BE2C (cell line): ENCODE measurements around the gene LPCAT3.

Source experiments
- DNase-seq: peaks from one replicate; pipeline ENCODE4 v3.0.0-alpha.2; 2020
- H3K27me3 ChIP-seq: fragments of 250-450 bp; sonication (Bioruptor Pico); 2 replicates; pipeline ENCODE4 v1.5.1; 2020; ENCODE audit warnings: mild to moderate bottlenecking
- H3K36me3 ChIP-seq: fragments of 250-450 bp; sonication (Bioruptor Pico); 2 replicates; pipeline ENCODE4 v1.5.1; 2020; ENCODE audit warnings: mild to moderate bottlenecking
- H3K4me1 ChIP-seq: fragments of 250-450 bp; sonication (Bioruptor Pico); 2 replicates; pipeline ENCODE4 v1.5.1; 2020
- H3K4me3 ChIP-seq: 2 replicates; pipeline ENCODE4 v1.5.1; 2011; ENCODE audit warnings: low read depth, low read length
- H3K9me3 ChIP-seq: fragments of 250-450 bp; sonication (Bioruptor Pico); 2 replicates; pipeline ENCODE4 v1.5.1; 2020
- CTCF ChIP-seq: IDR thresholded peaks from 2 replicates; pipeline ENCODE4 v1.5.1; 2012; ENCODE audit warnings: mild to moderate bottlenecking, low read depth, low read length

LPCAT3 gene

GRCh38 chr12:6942331-6942665 is 76.0 kb downstream of the LPCAT3 start:
- H3K27me3 ChIP-seq = no peaks in the 10 kb centered on the region
- no peak overlapping the region for H3K4me3 ChIP-seq
- no peaks in the 10 kb centered on the region for H3K9me3 ChIP-seq
- no peak for DNase-seq
- H3K4me1 ChIP-seq = peaks cover 9% of the 10 kb centered on the region
- peaks cover 9% of the 10 kb centered on the region for H3K36me3 ChIP-seq
- no peak for TF ChIP-seq CTCF

DNA sequence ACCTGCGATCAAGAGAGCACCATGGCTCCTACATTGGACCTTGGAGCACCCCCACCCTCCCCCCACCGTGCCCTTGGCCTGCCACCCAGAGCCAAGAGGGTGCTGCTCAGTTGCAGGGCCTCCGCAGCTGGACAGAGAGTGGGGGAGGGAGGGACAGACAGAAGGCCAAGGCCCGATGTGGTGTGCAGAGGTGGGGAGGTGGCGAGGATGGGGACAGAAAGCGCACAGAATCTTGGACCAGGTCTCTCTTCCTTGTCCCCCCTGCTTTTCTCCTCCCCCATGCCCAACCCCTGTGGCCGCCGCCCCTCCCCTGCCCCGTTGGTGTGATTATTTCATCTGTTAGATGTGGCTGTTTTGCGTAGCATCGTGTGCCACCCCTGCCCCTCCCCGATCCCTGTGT is 76.5 kb downstream of the LPCAT3 start:
- H3K4me3 ChIP-seq = no peak overlapping the region
- H3K27me3 ChIP-seq = no peaks in the 10 kb centered on the region
- no peak for TF ChIP-seq CTCF
- H3K36me3 ChIP-seq = peaks cover 9% of the 10 kb centered on the region
- no peak for DNase-seq
- H3K9me3 ChIP-seq = no peaks in the 10 kb centered on the region
- H3K4me1 ChIP-seq = peaks cover 12% of the 10 kb centered on the region

DNA sequence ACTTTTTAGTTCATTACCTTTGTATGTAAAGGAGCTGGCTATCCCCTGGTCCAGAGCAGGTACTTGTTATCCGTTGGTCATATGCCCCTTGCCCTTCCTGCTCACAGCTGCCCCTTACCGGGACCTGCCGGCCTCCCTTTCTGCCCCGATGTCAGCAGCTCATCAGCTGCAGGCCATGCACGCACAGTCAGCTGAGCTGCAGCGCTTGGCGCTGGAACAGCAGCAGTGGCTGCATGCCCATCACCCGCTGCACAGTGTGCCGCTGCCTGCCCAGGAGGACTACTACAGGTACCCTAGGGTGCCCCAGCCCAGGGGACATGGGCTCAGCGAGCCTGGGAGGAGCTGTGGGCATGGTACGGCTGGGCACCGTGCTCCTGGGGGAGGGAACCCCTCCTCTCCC is 77.0 kb downstream of the LPCAT3 start:
- H3K27me3 ChIP-seq = no peaks in the 10 kb centered on the region
- H3K9me3 ChIP-seq = no peaks in the 10 kb centered on the region
- peaks cover 12% of the 10 kb centered on the region for H3K4me1 ChIP-seq
- H3K4me3 ChIP-seq = no peak overlapping the region
- no peak for TF ChIP-seq CTCF
- H3K36me3 ChIP-seq = peaks cover 13% of the 10 kb centered on the region
- DNase-seq = no peak

- H3K4me1 ChIP-seq = peaks cover 7% of the 10 kb centered on the region
- no peak for TF ChIP-seq CTCF
- no peaks in the 10 kb centered on the region for H3K27me3 ChIP-seq
- peaks cover 33% of the 10 kb centered on the region for H3K36me3 ChIP-seq
- no peak for DNase-seq
- no peaks in the 10 kb centered on the region for H3K9me3 ChIP-seq
- no peak overlapping the region for H3K4me3 ChIP-seq
Observed at GRCh38 chr12:6939191-6939540, 79.1 kb downstream of the LPCAT3 start.

GRCh38 chr12:6938353-6939190 is 79.7 kb downstream of the LPCAT3 start:
- H3K9me3 ChIP-seq = no peaks in the 10 kb centered on the region
- TF ChIP-seq CTCF = no peak
- H3K36me3 ChIP-seq = peaks cover 33% of the 10 kb centered on the region
- H3K4me1 ChIP-seq = peaks cover 7% of the 10 kb centered on the region
- peak overlapping the region; percentile 86 for H3K4me3 ChIP-seq
- no peaks in the 10 kb centered on the region for H3K27me3 ChIP-seq
- DNase-seq = no peak

GRCh38 chr12:6937481-6938352 is 80.6 kb downstream of the LPCAT3 start:
- Histone ChIP-seq H3K4me3 (peak overlapping the region; percentile 86), H3K36me3 (peaks cover 33% of the 10 kb centered on the region), H3K9me3 (no peaks in the 10 kb centered on the region), H3K4me1 (peaks cover 3% of the 10 kb centered on the region; the same call in 1 of the 2 replicates), H3K27me3 (no peaks in the 10 kb centered on the region)
- peak; percentile 94 for DNase-seq
- TF ChIP-seq CTCF = peak; percentile 89
